Measurements from ENCODE around the gene EIF5A. TPM values are rescaled to one million over a fixed set of nuclear protein-coding genes. Genes with fewer than 3 reads are reported as not detected.

The EIF5A gene
- 100 to 1,000 TPM; 297 to 355 (median 333) TPM for polyA plus RNA-seq (ENCODE audit: insufficient read length in 4 of 4)

DNA sequence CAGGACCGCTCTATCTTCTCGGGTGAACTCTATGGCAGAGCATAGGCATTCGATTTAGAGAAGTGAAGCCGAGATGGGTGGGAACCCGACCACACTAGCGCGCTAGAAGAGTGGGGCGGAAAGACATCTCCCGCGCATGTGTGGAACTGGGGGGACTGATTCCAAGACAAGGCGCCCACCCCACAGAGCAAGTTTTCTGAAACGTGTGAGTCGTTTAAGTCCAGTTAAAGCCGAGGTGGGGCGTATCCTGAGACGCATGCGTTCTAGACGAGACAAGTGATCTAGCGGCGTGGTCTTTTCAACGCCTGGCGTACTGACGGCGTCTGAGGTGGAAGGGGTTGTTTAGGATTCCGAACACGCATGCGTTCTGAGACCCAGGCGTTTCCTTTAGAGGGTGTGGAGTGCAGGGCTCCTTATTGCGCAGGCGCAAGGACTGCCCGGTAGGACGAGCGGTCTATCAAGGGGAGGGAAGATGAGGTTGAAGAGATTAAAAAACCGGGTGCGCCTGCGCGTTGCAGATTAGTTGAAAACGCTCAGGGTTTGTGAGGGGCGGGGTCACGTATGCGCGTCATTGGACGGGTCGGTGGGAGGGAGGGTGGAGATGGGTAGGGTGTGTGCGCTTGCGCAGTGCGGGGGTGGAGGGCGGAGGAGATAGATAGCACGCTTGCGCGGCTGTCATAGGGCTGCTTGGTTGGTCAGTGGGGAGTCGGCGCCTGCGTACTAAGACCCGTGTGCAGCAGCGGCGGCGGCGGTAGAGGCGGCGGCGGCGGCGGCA is at the start of gene EIF5A:
Gene EIF5A, plus strand, starts transcription at position 718 of the 775 bp plus-strand sequence. CDS start 2,008 bp downstream, outside the sequence.
- peak; percentile 100 for DNase-seq (ENCODE audit: low read depth in 4 of 4, low spot score in 3 of 4)

DNA sequence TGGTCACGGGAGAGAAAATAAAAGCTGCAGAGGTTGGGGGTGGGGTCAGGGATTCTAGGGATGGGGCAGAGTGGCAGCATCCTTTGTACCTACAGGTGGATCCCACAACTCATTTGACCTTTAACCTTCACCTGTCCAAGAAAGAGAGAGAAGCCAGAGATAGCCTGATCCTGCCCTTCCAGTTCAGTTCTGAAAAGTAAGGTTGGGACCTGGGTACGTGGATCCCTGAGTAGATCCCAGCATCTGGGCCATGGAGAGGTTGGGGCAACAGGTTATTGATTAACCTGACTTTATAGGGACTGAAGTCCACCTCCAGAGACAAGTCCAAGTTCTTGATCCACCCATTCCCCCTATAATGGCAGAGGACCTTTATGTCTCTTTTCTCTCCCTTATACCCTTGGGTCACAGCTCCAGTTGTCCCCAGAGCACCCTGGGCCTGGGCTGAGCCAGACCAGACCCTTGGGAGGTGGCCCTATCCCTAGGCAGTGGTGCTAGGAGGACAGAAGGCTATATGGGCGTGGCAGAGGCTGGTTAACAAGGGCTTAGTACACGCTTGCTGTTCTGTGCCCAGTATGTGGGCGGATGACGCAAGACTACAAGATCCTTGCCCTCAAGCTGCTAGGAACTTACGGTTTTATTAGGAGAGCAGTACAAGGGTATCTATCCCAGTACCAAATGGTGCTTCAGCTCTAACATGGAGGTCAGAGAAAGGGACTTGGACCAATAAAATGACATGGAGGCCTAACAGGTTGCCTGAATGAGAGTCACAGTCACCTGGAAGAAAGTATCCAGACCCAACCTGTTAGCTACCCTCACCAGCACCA is 48.5 kb upstream of the EIF5A start:
- no peak for DNase-seq (ENCODE audit: low read depth in 4 of 4, low spot score in 3 of 4)

DNA sequence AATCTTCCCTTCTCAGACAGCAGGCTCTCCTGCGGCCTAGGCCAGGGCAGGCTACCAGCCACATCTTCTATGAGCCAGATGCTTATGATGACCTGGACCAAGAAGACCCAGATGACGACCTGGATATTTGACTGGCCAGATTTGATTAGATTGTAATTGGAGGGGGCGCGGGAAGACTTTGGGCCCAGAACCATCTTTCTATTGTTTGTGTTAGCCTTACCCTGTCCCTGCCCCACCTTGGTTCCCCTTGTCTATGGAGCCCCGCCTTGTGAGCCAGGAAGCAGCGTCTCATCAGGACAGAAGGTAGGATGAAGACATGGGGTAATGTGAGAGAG is 47.9 kb upstream of the EIF5A start:
- DNase-seq (ENCODE audit: low read depth in 4 of 4, low spot score in 3 of 4), result no peak

DNA sequence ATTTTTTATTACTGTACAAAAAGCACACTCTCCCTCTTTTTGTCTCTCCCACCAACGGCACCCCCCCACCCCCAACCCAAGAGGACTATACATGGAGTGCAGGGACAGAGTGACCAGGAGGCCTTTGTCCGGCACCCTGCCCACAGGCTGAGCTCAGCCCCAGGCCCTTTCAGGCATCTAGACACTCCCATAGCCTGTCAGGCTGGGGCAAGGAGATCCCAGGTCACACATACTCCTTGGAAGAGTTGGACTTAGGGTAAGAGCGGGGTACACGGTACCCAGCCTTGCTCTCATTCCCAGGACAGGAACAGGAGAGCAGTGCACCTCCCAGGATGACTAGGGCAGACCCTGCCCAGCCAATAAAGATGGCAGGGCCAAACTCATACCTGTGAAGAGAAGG is 47.3 kb upstream of the EIF5A start:
- DNase-seq (ENCODE audit: low read depth in 4 of 4, low spot score in 3 of 4), result no peak

DNA sequence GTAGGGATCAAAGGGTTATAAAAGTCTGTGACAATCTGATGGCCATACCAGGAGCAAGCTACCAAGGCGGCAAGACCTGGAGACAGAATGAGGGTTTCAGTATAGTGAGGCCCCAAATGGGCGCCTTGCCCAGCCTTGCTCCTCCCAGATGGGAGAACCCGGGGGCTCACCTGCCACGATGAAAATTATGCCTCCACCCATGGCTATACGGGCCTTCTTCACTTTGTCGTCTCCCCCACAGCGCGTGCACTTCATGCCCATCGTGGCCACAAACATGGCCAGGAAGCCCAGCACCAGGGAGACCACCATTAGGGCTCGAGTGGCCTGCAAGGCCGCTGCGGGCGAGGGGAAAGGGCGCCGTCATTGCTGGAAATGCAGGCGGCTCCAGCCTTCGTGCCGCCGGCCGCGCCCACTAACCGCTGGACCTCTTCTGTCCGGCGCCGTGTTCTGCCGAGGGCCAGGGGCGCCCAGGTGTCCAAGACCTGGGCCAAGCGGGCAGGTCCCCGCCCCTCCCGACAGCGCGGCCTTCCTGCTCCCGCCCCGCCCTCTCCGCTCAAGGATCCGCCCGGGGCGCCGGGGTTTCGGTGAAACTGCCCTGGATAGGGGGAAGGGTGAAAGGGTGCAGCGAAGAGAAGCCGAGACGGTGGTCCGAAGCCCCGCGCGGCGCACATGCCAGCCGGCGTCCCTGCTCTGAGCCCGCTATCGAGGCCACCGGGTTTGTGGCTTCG is 46.6 kb upstream of the EIF5A start:
- DNase-seq (ENCODE audit: low read depth in 4 of 4, low spot score in 3 of 4), result no peak

DNA sequence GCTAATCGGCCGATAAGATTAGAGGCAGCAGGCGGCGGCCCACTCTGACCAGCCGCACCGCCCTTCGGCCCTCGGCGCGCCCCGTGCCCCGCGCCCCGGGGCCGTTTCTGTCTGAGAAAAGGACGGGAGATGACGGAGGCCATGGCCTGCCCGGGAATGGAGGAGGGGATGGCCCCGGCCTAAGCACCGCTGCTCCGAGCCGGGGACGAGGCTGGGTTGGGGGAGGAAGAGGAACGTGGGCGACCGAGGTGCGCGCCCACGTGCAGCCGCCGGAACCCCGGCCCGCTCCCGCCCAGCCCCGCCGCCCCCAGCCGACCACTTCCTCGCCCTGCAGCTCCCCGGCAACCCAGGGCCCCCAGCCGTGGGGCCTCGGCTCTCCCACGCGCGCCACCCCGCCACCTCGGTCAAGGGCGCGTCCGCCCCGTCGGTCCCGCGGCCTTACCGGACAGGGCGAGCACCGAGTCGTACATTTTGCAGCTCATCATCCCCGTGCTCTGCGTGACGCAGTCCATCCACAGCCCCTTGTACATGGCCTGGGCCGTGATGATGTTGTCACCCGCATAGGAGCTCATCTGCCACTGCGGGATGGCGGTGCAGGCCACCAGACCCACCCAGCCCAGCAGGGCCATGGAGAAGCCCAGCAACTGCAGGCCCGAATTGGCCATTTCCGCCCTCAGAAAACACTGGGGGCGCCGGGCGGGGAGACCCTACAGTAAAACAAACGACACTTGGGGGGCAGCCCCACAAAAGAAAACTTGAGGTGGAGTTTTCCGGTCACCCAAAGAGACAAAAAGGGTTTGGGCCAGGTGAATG is 45.8 kb upstream of the EIF5A start:
- no peak for DNase-seq (ENCODE audit: low read depth in 4 of 4, low spot score in 3 of 4)

DNA sequence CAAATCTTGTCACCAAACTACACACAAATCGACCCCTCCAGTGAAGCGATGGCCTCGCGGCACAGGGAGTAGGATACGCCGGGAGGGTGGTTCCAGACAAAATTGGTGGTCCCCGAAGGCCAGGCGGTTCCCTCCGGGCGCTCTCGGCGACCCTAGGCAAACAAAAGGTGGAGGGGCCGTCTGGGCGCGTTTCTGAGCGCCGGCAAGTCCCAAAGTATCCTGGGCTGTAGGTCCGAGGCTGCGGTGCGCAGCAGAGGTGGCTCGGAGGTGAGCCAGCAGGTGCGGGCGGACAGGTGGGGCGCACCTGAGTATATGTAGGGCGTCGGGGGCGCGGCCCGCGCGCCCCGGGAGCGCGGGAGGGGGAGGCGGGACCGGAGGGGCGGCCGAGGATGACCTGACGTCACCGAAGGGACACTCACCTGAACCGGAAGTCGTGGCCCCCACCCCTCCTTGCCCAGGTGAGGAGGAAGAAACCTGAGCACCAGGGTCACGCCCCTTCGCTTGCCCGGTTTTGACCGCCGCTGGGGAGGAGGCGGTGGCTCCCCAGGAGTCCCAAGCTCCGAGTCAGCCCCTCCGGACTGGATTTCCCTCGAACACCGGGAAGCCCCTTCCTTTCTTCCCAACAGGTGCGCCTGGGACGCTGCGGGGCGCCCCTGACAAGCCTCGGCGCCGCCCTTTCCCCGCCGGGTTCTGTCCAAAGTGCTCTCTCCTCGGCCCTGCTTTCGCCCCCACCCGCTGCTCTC is 45.1 kb upstream of the EIF5A start, which contains the start of gene CLDN7:
Gene CLDN7, minus strand, starts transcription at position 287 of the 743 bp plus-strand sequence. CDS start 435 bp downstream, outside the sequence.
- DNase-seq (ENCODE audit: low read depth in 4 of 4, low spot score in 3 of 4), result peak in 1 of 4 donors; percentile 50

DNA sequence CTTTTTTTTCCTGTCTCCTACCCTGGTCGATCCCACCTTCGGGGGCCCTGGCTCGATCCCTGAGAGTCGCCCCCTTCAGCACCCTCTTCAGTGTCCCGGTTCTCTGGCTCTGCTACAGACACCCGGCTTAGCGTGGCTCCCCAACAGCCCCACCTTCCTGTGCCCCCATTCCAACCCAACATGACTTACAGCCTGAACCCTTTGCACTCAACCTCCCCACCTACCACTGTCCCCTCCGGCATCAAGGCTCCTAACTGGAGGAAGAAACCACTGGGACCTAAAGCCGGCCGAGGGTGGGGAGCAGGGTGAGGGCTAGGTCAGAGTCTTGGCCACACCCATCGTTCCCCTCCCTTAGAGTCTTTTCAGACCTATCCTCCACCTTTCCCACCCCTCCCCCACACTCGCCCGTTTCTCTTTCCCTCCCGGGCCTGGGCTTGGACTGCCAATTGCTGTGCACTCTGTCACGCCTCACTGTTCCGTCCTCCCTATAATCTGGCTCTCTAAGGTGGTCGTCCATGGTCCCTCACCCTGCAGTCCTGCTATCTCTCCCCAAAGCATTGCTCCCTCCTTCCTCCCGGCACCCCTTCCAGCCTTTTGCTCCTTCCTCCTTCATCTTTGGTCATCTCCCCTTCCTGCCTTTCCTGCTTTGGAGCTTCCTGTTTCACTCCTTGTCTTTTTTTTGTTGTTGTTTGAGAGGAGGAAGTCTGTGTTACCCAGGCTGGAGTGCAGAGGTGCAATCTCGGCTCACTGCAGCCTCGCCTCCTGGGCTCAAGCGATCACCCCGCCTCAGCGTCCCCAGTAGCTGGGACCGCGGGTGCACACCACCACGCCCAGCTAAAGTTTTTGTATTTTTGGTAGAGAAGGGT is 44.3 kb upstream of the EIF5A start:
- peak in 1 of 4 donors; percentile 41 for DNase-seq (ENCODE audit: low read depth in 4 of 4, low spot score in 3 of 4)

DNA sequence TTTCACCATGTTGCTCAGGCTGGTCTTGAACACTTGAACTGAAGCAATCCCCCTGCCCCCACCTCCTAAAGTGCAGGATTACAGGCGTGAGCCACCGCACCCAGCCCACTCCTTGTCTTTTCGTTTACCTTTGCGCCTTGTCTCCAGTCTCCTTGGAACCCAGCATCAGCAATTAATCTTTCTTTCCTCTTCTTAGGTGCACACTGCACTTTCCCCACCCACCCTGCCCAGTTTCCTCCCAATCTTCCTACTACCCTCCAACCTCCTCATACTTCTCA is 43.7 kb upstream of the EIF5A start:
- no peak for DNase-seq (ENCODE audit: low read depth in 4 of 4, low spot score in 3 of 4)

DNA sequence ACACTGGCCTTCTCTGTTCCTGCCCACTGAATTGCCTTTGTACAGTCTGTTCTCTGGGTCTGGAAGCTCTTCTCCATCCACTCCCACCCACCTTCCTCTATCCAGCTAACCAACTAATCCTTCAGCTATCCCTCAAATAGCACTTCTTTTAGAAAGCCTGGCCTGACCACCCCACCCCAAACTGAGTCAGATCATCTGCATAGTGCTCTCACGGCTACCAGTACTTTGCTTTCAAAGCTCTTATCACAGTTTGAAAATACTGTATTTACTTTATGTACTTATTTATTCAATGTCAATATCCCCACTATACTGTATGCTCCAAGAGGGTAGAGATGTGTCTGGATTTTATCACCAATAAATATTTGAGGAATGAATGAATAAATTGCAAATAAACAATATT is 40.6 kb upstream of the EIF5A start:
- DNase-seq (ENCODE audit: low read depth in 4 of 4, low spot score in 3 of 4), result no peak

DNA sequence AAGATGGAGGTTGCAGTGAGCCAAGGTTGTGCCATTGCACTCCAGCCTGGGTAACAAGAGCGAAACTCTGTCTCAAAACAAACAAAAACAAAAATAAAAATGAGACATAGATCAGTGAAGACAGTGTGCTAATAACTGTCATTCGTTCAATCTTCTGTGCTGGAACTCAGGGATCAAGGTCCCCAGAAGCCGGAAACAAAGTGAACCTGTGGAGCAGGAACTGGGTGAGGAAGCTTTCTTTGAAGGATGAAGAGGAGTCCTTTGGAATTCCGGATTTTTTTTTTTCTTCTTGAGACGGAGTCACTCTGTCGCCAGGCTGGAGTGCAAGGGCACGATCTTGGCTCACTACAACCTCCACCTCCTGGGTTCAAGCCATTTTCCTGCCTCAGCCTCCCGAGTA is 28.0 kb upstream of the EIF5A start:
- no peak for DNase-seq (ENCODE audit: low read depth in 4 of 4, low spot score in 3 of 4)

DNA sequence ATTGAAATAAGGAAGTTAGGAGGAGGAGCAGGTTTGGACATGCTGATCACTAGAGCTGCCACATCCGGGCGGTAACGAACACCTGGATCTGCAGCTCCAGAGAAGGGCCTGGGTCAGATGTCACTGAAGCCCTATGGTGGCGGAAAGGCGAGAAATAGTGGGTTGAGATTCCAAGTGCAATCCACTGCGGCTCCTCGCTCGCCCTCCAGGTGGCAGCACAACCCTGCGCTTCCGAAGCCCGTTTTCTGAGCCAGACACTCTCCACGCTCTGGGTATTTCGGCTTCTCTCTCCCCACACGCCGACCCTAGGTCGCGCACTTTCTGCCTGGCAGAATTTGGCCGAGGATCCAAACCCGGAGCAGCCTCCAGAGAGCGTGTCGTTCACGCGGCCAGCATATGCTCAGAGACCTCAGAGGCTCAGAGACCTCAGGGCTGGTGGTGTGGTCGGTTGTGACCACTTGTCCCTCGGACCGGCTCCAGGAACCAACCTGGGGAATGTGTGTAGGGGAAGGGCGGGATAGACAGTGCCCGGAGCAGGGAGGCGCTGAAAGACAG is 26.8 kb upstream of the EIF5A start:
- DNase-seq (ENCODE audit: low read depth in 4 of 4, low spot score in 3 of 4), result peak in 1 of 4 donors; percentile 83

DNA sequence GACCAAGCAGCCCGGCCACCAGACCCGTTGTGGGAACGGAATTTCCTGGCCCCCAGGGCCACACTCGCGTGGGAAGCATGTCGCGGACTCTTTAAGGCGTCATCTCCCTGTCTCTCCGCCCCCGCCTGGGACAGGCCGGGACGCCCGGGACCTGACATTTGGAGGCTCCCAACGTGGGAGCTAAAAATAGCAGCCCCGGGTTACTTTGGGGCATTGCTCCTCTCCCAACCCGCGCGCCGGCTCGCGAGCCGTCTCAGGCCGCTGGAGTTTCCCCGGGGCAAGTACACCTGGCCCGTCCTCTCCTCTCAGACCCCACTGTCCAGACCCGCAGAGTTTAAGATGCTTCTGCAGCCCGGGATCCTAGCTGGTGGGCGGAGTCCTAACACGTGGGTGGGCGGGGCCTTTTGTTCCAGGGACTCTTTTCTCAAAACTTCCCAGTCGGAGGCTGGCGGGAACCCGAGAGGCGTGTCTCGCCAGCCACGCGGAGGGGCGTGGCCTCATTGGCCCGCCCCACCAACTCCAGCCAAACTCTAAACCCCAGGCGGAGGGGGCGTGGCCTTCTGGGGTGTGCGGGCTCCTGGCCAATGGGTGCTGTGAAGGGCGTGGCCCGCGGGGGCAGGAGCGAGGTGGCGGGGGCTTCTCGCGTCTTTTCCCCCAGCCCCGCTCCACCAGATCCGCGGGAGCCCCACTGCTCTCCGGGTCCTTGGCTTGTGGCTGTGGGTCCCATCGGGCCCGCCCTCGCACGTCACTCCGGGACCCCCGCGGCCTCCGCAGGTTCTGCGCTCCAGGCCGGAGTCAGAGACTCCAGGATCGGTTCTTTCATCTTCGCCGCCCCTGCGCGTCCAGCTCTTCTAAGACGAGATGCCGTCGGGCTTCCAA is 26.1 kb upstream of the EIF5A start, which contains the start of gene SLC2A4:
Gene SLC2A4, plus strand, starts transcription at position 645 of the 879 bp plus-strand sequence. Its CDS starts 217 bp downstream, at position 862.
- DNase-seq (ENCODE audit: low read depth in 4 of 4, low spot score in 3 of 4), result peak; percentile 91 to 94 (median 92)

DNA sequence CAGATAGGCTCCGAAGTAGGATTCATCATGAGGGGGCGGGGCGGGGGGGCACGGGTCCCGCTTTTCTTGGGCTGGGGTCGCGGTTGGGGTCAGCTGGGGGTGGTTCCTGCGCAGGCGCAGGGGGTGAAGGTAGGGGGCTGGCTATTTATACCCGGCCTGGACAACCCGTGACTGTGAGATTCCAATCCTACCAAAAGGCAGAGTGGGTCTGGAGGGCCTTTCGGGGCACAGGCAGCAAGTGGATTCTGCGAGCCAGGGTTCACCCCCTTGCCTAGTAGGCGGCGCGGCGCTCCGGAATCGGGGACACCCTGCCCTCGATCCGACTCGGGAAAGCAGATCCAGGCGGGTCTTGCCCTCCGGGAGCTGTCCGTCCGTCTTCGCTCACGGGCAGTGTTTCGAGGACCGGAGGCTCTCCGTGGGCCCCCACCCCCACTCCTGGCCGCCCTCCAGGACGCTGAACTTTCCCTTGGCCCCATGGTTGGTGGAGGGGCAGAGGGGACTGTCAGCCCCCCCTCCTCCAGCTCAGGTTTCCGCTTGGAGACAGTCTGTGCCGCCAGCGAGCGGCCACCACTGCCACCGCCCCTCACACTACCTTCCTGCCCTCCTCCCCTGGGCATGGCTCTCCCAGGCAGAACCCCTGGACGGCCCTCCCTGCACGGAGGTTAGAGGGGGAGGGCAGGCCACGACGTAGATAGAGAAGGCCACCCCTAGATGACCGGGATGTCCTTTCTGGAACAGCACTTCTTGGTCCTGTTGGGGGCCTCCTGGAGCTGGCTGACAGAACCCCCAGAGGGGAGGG is 25.3 kb upstream of the EIF5A start:
- DNase-seq (ENCODE audit: low read depth in 4 of 4, low spot score in 3 of 4), result no peak

DNA sequence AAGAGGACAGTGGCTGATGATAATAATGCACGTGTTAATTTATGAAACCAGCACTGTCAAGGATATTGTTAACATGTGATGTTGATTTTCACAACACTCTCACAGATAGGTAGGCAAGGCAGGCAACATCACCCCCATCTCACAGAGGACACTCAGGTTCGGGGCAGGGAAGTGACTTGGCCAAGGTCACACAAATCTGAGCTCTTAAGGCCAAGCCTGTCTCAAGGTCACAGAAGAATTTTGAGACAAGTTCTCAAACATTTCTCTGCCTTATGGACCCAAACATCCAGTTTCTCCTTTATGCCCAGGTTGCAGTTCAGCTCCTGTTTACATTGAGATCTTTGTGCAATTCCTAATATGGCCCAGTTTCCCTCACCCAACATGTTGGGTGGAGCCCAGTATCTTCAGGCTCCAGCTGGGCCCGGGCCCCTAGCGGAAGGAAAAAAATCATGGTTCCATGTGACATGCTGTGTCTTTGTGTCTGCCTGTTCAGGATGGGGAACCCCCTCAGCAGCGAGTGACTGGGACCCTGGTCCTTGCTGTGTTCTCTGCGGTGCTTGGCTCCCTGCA is 24.6 kb upstream of the EIF5A start:
- no peak for DNase-seq (ENCODE audit: low read depth in 4 of 4, low spot score in 3 of 4)
